Chondrocyte (in vitro differentiated cells): Measurements from ENCODE around the gene EIF4E3. TPM values are rescaled to one million over a fixed set of nuclear protein-coding genes. Genes with fewer than 3 reads are reported as not detected.

Source experiments
- DNase-seq: peaks from one replicate; pipeline ENCODE4 v3.0.0; 2021; ENCODE audit warnings: mixed read lengths, low spot score
- H3K27ac Mint-ChIP-seq: one replicate; pipeline ENCODE4 v1.8.0; 2021; ENCODE audit warnings: mild to moderate bottlenecking, moderate library complexity, mixed read lengths; ENCODE audit not compliant: unreplicated experiment
- H3K27me3 Mint-ChIP-seq: 2 replicates; pipeline ENCODE4 v1.8.0; 2021; ENCODE audit warnings: low read depth, mixed read lengths
- H3K36me3 Mint-ChIP-seq: 2 replicates; pipeline ENCODE4 v1.8.0; 2021; ENCODE audit warnings: low read depth, mixed read lengths
- H3K4me1 Mint-ChIP-seq: 2 replicates; pipeline ENCODE4 v1.8.0; 2021; ENCODE audit warnings: low read depth, mild to moderate bottlenecking, mixed read lengths
- H3K4me3 Mint-ChIP-seq: one replicate; pipeline ENCODE4 v1.8.0; 2021; ENCODE audit warnings: mild to moderate bottlenecking, moderate library complexity, mixed read lengths; ENCODE audit not compliant: unreplicated experiment
- H3K9me3 Mint-ChIP-seq: 2 replicates; pipeline ENCODE4 v1.8.0; 2021; ENCODE audit warnings: low read depth, mixed read lengths
- total RNA-seq: library from RNA; stranded (reverse); gene quantifications from 3 replicates; pipeline ENCODE4 v1.2.1, GENCODE V29; 2021
- TF ChIP-seq, protein P1 (sequence below): fragments of 200-600 bp; sonication (generic); IDR thresholded peaks from 2 replicates; pipeline ENCODE4 v1.5.0; 2021; ENCODE audit warnings: antibody characterized with exemption, mild to moderate bottlenecking, moderate library complexity

Gene EIF4E3
- total RNA-seq, 1 donor from 2014 or later: 12.4 TPM

DNA sequence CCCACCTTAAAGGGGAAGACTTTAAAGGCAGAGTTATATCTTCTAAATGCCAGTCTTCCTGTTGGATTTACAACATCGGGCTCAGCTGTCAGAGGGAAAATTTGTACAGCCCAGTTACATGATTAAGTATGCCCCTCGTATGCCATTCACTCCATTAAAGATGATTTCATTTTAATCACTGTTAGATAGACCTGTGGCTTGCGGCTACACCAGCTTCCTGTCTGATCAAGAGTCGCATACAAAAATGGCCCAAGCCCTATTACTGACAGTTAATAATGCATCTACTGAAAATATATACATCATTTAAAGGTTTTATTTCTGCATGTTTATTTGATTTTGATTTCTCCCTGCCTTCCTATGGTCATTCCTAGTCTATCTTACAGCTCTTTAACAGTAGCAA lies 7.1 kb downstream of the EIF4E3 start:
- no peak overlapping the region for H3K27ac Mint-ChIP-seq
- no peaks in the 10 kb centered on the region for H3K9me3 Mint-ChIP-seq
- TF ChIP-seq, protein P1, sequence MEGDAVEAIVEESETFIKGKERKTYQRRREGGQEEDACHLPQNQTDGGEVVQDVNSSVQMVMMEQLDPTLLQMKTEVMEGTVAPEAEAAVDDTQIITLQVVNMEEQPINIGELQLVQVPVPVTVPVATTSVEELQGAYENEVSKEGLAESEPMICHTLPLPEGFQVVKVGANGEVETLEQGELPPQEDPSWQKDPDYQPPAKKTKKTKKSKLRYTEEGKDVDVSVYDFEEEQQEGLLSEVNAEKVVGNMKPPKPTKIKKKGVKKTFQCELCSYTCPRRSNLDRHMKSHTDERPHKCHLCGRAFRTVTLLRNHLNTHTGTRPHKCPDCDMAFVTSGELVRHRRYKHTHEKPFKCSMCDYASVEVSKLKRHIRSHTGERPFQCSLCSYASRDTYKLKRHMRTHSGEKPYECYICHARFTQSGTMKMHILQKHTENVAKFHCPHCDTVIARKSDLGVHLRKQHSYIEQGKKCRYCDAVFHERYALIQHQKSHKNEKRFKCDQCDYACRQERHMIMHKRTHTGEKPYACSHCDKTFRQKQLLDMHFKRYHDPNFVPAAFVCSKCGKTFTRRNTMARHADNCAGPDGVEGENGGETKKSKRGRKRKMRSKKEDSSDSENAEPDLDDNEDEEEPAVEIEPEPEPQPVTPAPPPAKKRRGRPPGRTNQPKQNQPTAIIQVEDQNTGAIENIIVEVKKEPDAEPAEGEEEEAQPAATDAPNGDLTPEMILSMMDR: no peak
- DNase-seq: no peak
- H3K4me1 Mint-ChIP-seq: no peaks in the 10 kb centered on the region
- H3K36me3 Mint-ChIP-seq: peaks cover 2% of the 10 kb centered on the region
- no peak overlapping the region for H3K4me3 Mint-ChIP-seq
- H3K27me3 Mint-ChIP-seq: peaks cover 9% of the 10 kb centered on the region

GRCh38 chr3:71714595-71714994 lies 10.6 kb downstream of the EIF4E3 start:
- TF ChIP-seq, protein P1: no peak
- Mint-ChIP-seq H3K4me1 (no peaks in the 10 kb centered on the region), H3K27me3 (no peaks in the 10 kb centered on the region), H3K9me3 (no peaks in the 10 kb centered on the region), H3K27ac (no peak overlapping the region), H3K4me3 (no peak overlapping the region), H3K36me3 (peaks cover 4% of the 10 kb centered on the region)
- DNase-seq: no peak

GRCh38 chr3:71713041-71713440 lies 12.2 kb downstream of the EIF4E3 start:
- Mint-ChIP-seq H3K27me3 (no peaks in the 10 kb centered on the region), H3K4me3 (no peak overlapping the region), H3K27ac (no peak overlapping the region), H3K36me3 (peaks cover 2% of the 10 kb centered on the region), H3K9me3 (no peaks in the 10 kb centered on the region), H3K4me1 (no peaks in the 10 kb centered on the region)
- no peak for DNase-seq
- TF ChIP-seq, protein P1: no peak

DNA sequence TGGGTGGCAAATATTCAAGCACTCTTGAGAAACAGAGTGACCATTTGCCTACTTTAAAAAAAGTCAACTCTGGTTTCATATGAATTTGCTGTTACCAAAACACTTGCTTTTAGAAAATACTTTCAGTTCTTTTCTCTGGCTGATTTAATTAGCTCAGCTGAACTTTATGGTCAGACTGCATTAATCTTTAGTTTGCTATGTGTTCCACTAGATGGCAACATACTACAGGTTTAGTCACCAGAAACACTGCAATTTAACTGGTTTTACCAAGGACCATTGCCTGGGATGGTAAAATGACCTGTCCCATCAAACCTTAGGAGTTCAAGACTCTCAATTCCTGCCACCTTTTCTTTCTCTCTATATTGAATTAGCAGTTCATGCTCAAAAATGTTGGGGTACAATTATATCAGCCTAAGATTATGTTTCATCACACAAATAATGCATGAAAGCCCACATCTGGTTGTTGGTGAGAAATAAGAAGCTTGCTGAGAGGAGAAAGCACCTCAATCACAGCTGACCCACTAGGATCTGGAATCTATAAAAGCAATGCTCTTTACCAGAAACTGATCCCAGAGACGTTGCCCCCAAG lies 14.2 kb downstream of the EIF4E3 start:
- DNase-seq: no peak
- Mint-ChIP-seq H3K36me3 (peaks cover 2% of the 10 kb centered on the region), H3K27ac (no peak overlapping the region), H3K4me1 (peaks cover 10% of the 10 kb centered on the region), H3K4me3 (no peak overlapping the region), H3K27me3 (no peaks in the 10 kb centered on the region), H3K9me3 (no peaks in the 10 kb centered on the region)
- TF ChIP-seq, protein P1: peak; percentile 89

- DNase-seq: no peak
- Mint-ChIP-seq H3K36me3 (peaks cover 6% of the 10 kb centered on the region), H3K27me3 (no peaks in the 10 kb centered on the region), H3K27ac (no peak overlapping the region), H3K4me1 (peaks cover 10% of the 10 kb centered on the region), H3K9me3 (no peaks in the 10 kb centered on the region), H3K4me3 (no peak overlapping the region)
- TF ChIP-seq, protein P1: no peak
Observed at GRCh38 chr3:71709908-71710511, 15.2 kb downstream of the EIF4E3 start.
